KG1 (cell line): ENCODE results near the gene FASTKD2.
A peak's percentile ranks its signal among the peaks of the same experiment; 100 is the strongest.

Experiments used
- DNase-seq: peaks from one replicate; lab custom pipeline; 2025; lab: John Stamatoyannopoulos, UW

FASTKD2 gene

DNA sequence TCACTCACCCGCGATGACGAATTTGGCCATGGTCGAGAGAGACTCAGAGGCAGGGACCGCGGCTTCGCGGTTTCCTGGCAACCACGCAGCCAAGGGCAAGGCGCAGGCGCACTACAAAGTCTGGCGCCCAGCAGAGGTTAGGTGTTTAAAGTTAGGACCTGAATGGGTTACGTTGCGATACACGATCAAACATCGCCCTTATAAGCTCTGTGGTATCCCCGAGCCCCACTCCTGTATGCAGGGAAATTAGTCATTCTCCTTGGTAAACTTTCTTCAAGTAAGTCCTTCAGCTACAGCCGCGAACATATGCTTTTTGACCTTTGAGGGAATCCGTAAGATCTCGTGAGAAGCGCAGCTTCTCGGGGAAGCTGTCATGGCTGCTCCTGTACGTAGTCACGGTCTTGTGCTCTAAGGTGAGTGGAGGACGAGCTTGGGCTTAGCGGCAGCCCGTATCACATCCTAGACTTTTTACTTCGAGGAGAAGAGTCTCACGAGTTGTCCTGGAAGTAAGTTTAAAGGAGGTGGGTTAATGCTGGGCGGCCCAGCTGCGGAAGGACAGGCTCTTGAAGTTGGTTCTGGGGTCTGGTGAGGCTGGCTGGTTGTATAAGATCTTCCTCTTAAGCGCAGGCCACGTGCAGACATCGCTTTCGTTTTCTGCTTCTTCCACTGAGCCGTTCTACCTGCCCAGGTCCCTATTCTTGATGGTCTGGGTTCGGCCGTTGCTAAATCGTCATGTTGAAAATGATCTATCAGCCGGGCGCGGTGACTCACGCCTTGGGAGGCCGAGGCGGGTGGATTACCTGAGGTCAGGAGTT is at the start of gene FASTKD2, which contains the start of gene MDH1B:
Gene FASTKD2, plus strand, starts transcription at position 365 of the 815 bp plus-strand sequence. CDS start 1,088 bp downstream, outside the sequence.
Gene MDH1B, minus strand, starts transcription at position 87 of the 815 bp plus-strand sequence. Its CDS starts 57 bp downstream, at position 30.
- DNase-seq: peak; percentile 99

DNA sequence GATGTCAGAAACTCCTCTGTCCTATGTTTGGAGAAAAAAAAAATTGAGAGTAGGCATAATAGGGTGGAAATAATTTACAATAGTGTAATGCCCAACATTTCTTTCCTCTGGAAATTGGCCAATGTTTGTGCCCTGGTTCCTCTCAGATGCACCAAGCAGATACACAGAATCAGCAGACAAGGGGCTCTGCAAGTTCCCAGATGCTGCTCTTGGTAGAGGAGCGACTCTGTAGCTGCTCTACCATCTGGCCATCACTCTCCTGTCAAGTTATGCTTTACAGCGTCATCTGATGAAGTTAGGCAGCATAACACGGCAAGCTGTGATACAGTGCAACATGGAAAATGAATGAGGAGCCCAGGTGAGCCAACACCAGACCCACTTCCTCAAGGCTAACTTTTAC is 48.8 kb upstream of the FASTKD2 start:
- DNase-seq: no peak

DNA sequence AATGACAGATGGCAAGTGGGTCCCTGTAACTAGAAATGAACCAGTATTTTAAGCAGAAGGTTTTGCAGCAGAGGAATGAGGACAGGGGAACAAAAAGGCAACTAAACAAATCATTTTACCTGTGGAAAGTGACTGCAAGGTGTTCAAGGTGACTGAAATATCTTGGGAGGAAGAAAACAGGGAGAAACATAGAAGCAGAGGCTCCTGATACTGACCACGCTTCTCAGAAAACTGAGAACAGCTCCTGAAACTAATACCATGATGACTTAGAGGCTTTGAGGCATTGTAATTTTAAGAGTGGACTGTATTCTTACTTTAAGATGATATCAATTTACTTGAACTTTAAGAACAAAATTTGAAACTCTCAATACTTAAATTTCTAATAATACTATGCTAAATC is 47.1 kb upstream of the FASTKD2 start, which contains the start of gene DYTN:
Gene DYTN, minus strand, starts transcription at position 101 of the 400 bp plus-strand sequence. CDS start 117 bp downstream, outside the sequence.
- no peak for DNase-seq

DNA sequence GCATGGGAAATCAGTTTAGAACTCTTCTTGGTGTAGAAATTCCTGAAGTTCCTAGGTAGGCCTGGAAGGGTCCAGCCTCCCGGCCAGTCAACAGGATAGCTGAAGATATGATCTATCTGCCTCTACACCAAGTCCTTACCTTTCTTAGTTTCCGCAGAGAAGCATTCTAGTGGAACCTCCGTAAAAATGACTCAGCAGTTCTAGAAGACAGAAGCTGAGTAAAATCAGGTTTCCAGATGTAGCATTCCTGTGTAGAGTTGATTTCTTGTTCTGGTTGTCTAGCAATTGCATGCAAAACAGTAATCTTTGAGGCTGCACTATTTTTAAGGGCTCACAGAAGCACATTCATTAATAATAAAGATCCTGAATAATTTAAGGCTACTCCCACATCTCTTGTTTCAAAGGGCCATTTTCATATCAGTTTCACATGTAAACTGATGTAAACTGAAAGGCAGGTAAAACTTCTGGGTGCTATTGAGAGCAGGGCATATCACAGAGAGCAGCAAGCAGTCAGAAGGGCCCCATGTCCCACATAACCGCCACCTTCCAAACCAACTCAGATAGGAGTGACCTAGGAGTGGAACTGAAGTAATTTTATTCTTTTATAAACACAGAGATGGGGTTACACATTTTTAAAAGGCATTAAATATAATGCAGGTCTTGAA is 44.0 kb upstream of the FASTKD2 start:
- DNase-seq: no peak

DNA sequence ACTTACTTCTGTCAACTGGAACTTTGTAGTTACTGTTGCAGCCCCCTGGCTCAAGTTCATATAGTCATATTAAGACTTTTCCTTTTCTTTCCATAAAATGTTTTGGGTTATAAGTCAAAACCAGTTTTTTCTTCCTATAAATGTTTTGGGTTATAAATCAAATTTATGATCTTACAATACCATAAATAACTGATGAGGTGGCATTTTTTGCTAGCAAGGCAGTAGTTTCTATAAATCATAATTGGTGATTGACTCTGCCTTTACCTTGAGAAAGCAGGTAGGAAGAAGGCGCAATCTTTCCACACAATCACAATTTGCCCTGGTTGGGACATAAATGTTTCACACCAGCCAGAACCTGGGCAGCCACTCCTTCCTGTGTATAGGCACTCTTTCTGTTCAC is 42.1 kb upstream of the FASTKD2 start:
- DNase-seq: no peak

DNA sequence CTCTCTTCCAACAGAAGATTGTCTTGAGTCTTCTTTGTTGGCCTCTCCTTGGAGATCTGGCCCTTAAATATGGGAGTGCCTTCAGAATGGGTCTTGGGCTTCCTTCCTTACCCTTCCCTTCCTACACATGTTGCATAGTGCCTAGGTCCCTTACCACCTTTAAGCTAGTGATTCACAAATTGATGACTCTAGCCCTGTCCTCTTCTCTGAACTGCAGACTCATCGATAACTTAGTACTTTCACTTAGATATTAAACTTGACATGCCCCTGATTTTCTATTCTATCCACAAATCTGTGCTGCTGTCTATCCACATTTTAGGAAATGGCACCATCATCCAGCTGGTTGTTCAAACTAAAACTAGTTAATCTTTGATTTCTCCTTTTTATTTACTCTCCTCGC is 38.1 kb upstream of the FASTKD2 start:
- DNase-seq: no peak

DNA sequence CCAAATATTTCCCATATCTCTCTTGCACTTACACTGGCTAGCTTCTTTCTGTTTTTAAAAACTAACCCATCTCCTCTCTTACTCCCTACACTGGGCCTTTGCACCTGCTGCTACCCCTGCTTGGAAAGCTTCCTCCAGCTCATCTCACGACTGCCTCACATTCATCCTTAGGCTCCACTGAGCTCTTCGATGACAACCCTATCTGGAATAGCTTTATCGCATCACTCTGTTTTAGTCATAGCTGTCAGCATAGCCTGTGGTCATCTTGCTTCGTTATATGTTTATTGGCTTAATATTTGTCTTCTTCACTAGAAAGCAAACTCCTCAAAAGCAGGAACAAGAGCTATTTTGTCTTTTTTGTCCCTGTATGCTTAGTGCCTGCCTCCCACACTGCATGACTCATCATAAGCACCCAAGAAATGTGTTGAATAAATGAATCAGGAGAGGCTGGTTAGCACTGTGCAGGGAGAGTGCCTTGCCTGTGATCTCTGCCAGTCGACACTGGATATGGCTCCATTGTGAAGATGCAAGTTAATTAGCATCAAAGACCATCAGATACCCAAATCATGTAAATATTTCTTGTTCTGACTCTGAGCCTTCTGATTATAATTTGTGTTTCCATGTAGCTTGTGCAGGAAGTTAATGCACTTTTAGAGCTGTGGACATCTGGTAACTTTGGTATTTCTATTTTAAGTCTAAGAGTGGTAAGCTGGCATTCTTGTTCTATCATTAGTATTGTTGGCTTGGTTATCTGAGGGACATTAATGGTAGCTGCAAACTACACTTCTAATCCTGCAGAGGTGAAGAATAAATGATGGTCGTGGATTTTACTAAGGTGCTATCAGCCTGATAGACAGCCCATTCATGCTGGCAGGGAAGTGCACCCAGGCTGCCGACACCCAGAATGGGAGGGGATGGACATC is 36.9 kb upstream of the FASTKD2 start:
- DNase-seq: no peak

DNA sequence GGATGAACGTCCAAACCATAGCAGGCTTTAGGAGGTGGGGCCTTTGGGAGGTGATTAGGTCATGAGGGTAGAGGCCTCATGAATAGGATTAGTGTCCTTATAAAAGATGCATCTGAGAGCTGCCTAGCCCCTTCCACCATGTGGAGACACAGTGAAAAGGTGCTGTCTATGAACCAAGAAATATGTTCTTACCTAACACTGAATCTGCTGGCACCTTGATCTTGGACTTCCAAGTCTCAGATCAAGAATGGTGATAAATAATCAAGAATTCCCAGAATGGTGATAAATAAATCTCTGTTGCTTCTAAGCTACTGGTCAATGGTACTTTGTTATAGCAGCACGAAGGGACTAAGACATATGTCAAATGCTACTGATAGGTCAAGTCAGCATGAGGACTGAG is 32.1 kb upstream of the FASTKD2 start:
- no peak for DNase-seq

DNA sequence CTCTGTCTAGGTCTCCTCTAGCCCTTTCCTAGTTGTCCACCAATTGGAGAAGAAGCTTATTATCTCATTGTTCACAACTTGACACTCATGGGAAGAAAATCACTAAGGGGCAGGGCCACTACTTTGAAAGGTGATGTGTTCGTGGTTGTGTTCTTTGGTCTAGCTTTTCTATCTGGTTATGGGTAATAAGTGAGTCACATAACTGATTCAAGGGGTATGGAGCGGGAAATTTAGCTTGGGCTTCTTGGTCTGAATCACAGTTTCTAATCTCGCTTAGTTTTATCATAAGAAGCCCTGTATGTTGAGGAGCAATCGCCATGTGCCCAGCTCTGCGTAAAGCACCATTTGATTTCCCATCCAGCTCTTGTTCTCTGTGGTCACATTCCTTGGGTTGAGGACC is 28.5 kb upstream of the FASTKD2 start:
- DNase-seq: no peak

DNA sequence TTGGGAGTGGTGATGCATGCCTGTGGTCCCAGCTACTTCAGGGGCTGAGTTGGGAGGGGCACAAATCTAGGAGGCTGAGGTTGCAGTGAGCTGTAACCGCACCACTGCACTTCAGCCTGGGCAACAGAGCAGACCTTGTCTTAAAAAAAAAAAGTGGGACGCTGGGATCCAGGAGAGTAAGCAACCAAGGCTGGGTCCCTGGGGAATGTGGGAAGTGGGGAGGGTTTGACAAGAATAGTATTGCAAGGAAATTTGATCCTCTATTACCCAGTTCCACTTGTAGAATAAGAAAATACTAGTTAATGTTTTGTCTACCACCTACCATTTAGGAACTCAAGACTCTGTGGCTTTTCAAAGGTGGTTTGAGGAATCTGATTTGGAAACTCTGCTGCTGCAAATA is 26.1 kb upstream of the FASTKD2 start:
- no peak for DNase-seq

DNA sequence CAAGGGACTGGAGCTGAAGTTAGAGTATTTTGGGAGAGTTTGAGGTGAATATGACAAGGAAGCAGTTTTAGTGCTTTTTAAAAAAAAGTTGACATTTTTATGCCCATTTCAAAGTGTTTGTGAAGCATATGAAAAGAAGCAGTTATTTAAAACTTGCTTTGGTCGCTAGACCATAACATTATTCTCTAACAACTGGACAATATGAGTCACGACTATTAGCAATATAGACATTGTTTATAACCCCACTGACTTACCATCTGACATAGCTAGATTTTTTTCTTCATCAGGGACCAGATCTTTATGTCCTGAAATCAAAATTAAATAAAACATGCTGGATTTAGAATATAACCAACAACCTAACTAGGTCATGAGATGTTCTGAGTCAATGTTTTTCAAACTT is 24.6 kb upstream of the FASTKD2 start:
- no peak for DNase-seq

DNA sequence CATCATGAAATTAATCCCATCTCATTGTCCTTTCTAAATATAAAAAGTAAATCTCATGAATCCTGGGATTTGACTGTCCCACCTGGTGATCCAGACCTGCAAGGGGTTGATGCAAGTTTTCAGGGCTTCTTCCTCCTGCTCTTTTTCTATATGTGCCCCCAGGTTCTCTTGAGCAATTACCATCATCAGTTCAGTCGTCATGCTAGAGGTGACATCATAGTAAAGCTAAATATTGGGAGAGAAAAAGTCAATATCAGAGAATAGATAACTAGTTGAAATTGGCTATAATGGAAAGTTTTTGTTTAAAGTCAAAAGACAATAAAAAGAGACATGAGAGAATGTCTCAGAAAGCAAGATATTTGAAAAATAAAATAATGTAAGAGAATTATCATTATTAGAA is 8.6 kb upstream of the FASTKD2 start:
- no peak for DNase-seq

DNA sequence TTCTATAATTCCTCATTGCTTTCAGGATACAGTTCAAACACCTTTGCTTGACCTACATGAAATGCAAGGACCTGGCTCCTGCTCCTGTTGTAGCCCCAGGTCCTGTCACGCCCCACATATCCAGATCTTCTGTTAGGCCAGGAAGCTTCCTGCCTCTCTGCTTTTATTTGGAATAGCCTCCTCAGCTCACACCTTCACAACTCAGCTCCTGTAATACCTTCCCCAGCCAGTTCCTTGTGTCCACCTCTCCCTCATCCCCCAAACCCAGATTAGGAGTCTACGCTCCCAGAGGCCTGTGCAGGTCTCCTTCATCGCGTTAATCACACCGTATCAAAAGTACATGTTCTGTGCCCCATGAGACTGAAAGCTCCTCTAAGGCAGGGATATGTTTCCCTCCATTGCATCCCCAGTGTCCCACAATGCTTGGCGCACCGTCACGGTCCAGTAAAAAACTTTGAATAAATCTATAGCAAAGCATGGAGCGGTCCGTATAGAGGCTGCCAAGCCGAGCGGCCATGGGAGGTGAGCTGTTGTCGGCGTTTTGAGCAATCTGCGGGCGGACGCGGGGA is 649 bp upstream of the FASTKD2 start:
- no peak for DNase-seq

DNA sequence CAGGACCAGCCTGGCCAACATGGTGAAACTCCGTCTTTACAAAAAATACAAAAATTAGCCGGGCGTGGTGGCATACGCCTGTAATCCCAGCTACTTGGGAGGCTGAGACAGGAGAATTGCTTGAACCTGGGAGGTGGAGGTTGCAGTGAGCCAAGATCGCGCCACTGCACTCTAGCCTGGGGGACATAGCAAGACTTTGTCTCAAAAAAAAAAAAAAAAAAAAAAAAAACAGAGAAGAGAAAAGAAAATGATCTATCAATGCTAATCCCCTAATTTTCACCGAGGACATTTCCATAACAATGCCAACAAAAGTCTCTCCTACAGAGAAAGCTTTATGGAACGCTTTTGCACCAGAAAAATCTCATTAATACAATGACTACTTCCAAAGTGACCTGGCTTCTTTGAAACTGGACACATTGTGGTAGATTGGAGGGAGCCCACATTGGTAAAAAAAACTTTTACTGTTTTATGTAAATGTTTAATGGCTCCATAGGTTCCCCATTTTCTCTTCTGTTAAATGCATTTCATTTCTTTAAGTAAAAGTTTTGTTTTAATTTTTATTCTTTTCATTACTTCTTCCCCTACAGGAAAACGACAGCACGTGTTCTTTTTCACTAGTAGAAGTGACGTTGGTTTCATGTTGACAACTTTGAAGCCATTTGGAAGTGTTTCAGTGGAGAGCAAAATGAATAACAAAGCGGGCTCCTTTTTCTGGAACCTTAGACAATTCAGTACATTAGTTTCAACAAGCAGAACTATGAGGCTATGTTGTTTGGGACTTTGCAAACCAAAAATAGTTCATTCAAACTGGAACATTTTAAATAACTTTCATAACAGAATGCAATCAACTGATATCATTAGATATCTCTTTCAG is 888 bp downstream of the FASTKD2 start:
- no peak for DNase-seq

DNA sequence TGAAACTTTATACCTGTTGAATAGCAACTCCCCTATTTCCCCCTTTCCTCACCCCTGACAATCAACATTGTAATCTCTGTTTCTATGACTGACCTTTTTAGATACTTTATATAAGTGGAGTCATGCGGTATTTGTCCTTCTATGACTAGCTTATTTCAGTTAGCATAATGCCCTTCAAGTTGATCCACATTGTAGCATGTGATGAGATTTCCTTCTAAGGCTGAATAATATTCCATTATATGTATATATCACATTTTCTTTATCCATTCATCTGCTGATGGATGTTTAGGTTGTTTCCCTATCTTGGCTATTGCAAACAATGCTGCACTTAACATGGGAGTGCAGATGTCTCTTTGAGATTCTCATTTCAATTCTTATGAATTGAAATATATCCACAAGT is 9.5 kb downstream of the FASTKD2 start:
- no peak for DNase-seq

DNA sequence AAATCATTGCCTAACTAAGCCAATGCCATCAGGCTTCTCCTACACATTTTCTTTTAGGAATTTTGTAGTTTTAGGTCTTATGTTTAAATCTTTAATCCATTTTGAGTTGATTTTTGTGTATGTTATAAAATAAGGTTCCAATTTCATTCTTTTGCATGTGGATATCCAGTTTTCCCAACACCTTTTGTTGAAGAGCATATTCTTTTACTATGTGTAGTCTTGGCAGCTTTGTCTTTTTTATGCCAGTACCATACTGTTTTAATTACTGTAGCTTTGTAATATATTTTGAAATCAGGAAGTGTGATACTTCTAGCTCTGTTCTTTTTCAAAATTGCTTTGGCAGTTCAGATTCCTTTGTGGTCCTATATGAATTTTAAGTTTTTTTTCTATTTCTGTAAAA is 11.0 kb downstream of the FASTKD2 start:
- no peak for DNase-seq

DNA sequence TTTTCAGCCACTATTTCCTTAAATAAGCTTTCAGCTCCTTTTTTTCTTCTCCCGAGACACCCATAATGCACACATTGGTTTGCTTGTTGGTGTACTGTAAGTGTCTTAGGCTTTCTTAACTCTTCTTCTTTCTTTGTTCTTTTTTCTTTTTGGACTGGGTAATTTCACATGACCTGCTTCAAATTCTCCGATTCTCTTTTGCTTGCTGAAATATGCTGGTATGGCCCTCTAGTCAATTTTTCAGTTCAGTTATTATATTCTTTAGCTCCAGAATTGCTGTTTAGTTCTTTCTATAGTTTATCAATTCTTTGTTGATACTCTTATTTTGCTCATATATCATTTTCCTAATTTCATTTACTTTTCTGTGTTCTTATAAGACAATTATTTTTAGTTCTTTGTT is 15.3 kb downstream of the FASTKD2 start:
- DNase-seq: no peak

DNA sequence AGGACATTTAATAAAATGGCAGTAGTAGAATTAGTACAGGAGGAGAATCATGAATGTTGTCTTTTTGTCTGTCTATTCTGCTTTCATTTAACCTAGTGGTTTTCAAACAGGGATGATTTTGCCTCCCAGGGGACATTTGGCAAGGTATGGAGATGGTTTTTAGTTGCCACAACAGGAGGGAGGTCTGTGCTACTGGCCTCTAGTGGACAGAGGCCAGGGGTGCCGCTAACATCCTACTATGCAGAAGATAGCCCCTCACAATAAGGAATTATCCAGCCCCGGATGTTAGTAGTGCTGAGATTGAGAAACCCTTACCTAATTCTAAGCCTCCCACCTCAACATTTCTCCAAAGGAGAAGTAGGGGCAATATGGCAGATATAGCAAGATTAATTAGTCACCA is 18.3 kb downstream of the FASTKD2 start:
- no peak for DNase-seq

DNA sequence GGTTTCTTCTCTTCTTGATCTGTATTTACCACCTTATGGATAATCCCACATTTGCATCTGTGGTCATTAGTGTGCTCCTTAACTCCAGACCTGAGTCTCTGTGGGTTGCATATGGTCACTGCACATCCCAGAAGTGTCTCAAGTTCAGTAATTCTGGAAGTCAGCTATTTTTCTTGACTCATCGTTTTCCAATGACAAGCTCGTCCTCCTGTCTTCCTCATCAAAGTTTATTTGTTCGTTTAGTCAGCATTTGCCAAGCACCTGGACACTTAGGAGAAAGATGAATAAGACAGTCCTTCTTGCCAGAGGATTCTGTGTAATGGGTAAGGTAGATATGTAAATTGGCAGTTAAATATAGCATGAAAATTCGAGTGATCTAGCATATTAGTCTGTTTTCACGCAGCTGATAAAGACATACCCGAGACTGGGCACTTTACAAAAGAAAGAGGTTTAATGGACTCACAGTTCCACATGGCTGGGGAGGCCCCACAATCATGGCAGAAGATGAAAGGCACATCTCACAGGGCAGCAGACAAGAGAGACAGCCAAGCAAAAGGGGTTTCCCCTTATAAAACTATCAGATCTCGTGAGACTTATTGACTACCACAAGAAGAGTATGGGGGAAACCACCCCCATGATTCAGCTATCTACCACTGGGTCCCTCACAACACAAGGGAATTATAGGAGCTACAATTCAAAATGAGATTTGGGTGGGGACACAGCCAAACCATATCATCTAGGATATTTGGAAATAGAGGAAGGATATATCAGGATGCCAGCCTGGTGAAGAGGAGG is 19.4 kb downstream of the FASTKD2 start:
- DNase-seq: no peak

DNA sequence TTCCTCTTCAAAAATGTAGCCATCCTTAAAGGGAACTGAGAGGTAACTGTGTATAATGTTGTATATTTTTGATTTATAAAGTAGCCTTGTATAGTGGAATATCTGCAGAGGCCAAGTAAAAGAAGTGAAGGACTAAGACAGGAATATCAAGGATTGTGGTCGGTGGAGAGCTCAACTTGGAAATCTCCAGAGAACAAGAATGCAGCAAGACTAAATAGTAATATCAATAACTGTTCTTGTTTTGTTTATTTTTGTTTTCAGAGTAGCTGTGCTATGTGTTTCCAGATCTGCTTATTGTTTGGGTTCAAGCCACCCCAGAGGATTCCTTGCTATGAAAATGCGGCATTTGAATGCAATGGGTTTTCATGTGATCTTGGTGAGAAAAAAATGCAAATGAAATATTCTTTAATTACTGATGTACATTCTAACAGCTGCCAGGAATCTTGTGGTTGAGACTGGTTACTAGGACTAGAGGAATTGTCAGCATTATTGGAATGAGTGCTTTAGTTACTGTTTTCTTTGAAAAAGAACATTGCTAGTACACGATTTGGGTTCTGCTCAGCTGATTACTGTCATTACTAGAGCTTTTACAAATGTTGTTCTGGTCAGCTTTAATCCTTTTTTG is 25.0 kb downstream of the FASTKD2 start:
- DNase-seq: no peak
